Gastroesophageal sphincter (tissue), 3 donors: ENCODE results near the gene MTA1.

Experiments used
- POLR2AphosphoS5 ChIP-seq: sonication (generic); formaldehyde crosslinking; IDR thresholded peaks from one replicate; pipeline ENCODE4 v1.6.1; 2017; ENCODE audit warnings: antibody characterized with exemption
- TF ChIP-seq, protein P1 (sequence below), 4 experiments: fragments of 200-600 bp in 2 of 4; fragments of 450-650 bp in 2 of 4; sonication (generic) in 1 of 4; IDR thresholded peaks; one replicate each; pipeline ENCODE4 v1.5.1; 2017 to 2019; ENCODE audit warnings: antibody characterized with exemption in 4 of 4, mild to moderate bottlenecking in 2 of 4, moderate library complexity in 2 of 4

DNA sequence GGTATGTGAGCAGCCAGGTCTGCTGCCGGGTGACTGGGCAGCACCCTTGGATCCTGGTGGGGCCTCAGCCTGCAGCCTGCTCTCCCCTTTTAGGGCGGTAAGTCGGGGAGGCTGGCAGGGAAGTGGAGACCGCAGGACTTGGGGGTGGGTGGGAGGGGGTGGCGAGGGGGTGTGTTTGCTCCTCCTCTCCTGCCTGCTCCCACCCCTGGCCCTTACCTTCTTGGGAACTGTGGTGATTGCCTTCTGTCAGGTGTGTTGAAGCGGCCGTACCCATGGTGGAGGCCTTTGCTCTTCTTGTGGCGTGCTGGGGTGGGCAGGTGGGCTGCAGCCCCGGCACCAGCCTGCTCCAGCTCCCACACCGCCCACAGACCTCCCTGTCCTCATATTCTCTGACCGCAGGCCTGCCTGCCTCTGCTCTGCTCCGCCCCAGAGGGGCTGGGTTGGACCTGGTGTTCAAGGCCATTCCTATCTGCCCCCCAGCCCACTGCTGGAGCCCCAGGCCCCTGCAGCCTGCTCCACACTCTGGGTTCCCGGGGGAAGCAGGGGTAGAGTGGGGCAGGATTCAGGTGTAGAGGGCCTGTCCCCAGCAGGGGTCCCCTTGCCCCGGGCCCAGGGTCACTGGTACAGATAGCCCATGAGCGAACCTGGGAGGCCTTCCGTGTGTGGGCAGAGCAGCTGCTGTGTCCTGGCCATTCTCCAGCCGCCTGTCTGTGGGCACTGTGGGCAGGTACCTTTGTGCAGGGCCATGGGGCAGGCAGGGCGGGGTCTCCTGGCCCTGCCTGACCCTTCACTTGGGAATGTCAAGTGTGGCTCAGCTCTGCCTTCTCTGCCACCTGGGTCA lies 76.6 kb downstream of the MTA1 start:
- TF ChIP-seq, protein P1, sequence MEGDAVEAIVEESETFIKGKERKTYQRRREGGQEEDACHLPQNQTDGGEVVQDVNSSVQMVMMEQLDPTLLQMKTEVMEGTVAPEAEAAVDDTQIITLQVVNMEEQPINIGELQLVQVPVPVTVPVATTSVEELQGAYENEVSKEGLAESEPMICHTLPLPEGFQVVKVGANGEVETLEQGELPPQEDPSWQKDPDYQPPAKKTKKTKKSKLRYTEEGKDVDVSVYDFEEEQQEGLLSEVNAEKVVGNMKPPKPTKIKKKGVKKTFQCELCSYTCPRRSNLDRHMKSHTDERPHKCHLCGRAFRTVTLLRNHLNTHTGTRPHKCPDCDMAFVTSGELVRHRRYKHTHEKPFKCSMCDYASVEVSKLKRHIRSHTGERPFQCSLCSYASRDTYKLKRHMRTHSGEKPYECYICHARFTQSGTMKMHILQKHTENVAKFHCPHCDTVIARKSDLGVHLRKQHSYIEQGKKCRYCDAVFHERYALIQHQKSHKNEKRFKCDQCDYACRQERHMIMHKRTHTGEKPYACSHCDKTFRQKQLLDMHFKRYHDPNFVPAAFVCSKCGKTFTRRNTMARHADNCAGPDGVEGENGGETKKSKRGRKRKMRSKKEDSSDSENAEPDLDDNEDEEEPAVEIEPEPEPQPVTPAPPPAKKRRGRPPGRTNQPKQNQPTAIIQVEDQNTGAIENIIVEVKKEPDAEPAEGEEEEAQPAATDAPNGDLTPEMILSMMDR (IDR thresholded peaks at IDR 0.05): no peak
- TF ChIP-seq POLR2AphosphoS5: no peak
